Activated CD4-positive, alpha-beta T cell treated with anti-CD3 and anti-CD28 coated beads, Interleukin-2, amount 10 ng/mL, durations not matched to agents 7 days and 5 days (primary cell): Measurements from ENCODE around the gene C19orf81. TPM values are rescaled to one million over a fixed set of nuclear protein-coding genes. Genes with fewer than 3 reads are reported as not detected.

Experiments used
- CTCF ChIA-PET: fragments of 350-600 bp; sonication (Branson Sonifier 250); formaldehyde crosslinking; loops from one replicate; lab custom pipeline; 2021; ENCODE audit warnings: antibody characterized with exemption; lab: Charles Lee
- POLR2A ChIA-PET: fragments of 350-600 bp; sonication (Branson Sonifier 250); formaldehyde crosslinking; loops from one replicate; lab custom pipeline; 2021; ENCODE audit warnings: antibody characterized with exemption; lab: Charles Lee
- DNase-seq: peaks from one replicate; pipeline ENCODE4 v3.0.0-alpha.2; 2020
- H3K27ac Mint-ChIP-seq: one replicate; pipeline ENCODE4 v1.8.0; 2021; ENCODE audit warnings: mild to moderate bottlenecking, moderate library complexity, mixed read lengths
- H3K27me3 Mint-ChIP-seq: one replicate; pipeline ENCODE4 v1.8.0; 2021; ENCODE audit warnings: mixed read lengths
- H3K36me3 Mint-ChIP-seq: one replicate; pipeline ENCODE4 v1.8.0; 2021; ENCODE audit warnings: low read depth, mixed read lengths
- H3K4me1 Mint-ChIP-seq: one replicate; pipeline ENCODE4 v1.8.0; 2021; ENCODE audit warnings: mixed read lengths
- H3K4me3 Mint-ChIP-seq: one replicate; pipeline ENCODE4 v1.8.0; 2021; ENCODE audit warnings: mild to moderate bottlenecking, moderate library complexity, mixed read lengths
- H3K9me3 Mint-ChIP-seq: one replicate; pipeline ENCODE4 v1.8.0; 2021; ENCODE audit warnings: mixed read lengths
- total RNA-seq, 2 experiments: library from RNA; stranded (reverse); gene quantifications; one replicate each; pipeline ENCODE4 v1.2.3, GENCODE V29; 2021

C19orf81 gene
- total RNA-seq, 2 experiments from 2014 or later, result not detected

DNA sequence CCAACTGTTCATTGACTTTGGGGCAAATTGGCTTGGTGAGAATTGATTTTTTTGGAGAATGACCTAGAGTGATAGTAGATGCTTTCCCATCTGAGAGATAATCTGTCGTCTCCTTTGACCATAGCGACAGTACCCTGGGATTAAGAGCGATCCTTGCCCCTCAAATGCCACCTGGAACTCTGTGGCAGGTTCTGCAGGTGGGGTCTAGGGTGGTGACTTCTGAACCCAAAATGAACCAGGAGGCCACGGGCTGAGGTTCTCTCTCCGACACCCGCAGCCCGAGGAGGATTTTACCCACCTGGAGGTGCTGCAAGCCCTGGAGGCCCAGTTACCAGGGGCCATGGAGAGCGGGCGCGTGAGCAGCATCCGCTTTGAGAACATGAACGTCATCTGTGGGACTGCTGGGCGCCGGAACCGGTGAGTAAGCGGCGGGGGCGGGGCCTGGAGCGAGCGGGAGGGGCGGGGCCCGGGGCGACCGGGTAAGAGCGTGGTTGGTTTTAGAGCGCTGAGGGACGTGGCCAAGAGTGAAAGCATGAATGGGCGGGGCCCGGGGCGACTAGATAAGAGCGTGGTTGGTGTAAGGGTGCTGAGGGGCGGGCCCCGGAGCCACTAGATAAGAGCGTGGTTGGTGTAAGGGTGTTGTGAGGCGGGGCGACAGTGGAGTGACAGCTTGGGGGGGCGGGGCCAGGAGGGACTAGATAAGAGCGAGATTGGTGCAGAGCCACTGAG, 8.6 kb downstream of the C19orf81 start:
- Mint-ChIP-seq H3K27me3 (peaks cover 46% of the 10 kb centered on the region), H3K36me3 (no peaks in the 10 kb centered on the region)
- POLR2A ChIA-PET, result no interaction called here

DNA sequence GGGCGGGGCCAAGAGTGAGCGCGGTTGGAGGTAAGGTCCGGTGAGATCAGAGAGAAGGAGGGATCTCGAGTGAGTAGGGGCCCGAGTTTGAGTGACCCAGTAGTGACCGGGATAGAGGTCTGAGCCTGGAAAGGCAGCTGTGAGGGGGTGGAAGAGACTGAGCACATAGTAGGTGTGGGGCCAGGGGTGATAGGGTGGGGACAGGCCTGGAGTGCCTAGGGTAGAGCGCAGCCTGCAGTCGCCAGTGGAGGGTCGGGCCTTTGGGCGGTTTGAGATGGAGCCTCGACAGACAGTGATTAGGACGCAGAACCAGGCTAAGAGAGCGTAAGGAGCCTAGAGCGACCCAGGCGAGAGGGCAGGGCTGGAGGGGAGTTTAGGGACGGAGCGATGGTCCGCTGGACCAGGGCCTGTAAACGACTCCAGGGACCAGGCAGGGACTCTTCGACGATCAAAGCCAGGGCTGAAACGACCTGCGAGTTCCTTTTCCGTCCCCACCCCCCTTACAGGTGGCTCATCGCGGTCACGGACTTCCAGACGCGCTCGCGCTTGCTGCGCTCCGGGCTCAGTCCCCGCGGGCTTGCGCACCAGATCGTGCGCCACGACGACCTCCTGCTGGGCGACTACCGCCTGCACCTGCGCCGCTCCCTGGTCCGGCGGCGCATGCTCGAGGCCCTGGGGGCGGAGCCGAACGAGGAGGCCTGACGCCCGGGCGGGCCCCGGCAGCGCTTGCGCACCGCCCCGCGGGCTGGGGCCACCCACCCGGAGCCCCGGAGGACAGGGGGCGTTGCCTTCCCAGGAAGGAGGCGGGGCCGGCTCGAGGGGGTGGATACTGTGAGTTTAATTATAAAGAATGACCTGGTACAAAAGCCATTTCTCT, 9.4 kb downstream of the C19orf81 start:
- H3K9me3 Mint-ChIP-seq, result peaks cover 16% of the 10 kb centered on the region
- H3K27ac Mint-ChIP-seq, result peak overlapping the region; percentile 71
- peak overlapping the region; percentile 63 for H3K4me3 Mint-ChIP-seq
- H3K27me3 Mint-ChIP-seq, result peaks cover 49% of the 10 kb centered on the region
- H3K4me1 Mint-ChIP-seq, result peaks cover 20% of the 10 kb centered on the region
- CTCF ChIA-PET, result interaction anchor here (0.5 kb wide), 1 partner anchor 259 kb away, joined by 4 read pairs; no protein-coding TSS in a partner anchor
- H3K36me3 Mint-ChIP-seq, result no peaks in the 10 kb centered on the region
- POLR2A ChIA-PET, result no interaction called here
- peak; percentile 45 for DNase-seq

More for the DNA sequence above, 8.6 kb downstream of the C19orf81 start:
- DNase-seq, result peak; percentile 76
- Mint-ChIP-seq H3K4me3 (peak overlapping the region; percentile 63), H3K9me3 (peaks cover 16% of the 10 kb centered on the region), H3K27ac (peak overlapping the region; percentile 71), H3K4me1 (peaks cover 20% of the 10 kb centered on the region)
- CTCF ChIA-PET, result no interaction called here

DNA sequence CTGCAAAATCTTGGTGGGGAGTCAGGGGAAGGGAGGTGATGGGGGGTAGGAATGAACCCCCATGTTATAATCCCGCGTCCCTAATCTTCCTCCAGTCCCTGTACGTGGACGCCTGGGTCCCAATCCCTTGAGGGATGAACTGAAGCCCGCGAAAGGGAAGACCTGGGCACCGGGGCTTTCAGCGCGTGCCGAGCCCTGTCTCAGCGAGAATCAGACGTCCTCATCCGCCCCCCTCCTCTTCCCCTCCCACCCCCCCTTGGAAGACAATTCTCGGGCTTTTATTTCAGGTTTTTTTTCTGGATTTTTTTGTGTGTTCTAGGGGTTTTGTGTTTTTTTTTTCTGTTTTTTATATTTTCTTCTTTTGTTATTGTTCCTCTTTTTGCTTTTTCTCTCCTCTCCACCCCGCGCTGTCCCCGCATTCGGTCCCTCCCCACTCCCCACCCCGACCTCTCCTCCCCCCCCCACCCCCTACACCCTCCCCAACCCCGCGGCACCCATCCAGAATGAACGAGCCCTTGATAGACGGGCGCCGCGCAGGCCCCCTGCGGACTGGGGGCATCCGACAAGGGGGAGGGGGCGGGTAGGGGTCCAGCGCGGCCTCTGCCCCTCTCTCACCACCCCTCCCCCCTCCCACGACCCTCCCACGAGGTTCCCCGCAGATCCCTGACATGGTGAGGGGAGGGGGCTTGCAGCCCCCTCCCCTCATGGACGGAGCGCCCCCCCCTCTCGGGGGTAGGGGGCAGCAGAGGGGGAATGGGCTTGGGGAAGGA, 10.3 kb downstream of the C19orf81 start:
- ChIA-PET CTCF (no interaction called here), POLR2A (no interaction called here)
- Mint-ChIP-seq H3K36me3 (no peaks in the 10 kb centered on the region), H3K4me1 (peaks cover 20% of the 10 kb centered on the region), H3K27me3 (peaks cover 45% of the 10 kb centered on the region), H3K27ac (no peak overlapping the region), H3K9me3 (peaks cover 16% of the 10 kb centered on the region), H3K4me3 (no peak overlapping the region)
- no peak for DNase-seq

DNA sequence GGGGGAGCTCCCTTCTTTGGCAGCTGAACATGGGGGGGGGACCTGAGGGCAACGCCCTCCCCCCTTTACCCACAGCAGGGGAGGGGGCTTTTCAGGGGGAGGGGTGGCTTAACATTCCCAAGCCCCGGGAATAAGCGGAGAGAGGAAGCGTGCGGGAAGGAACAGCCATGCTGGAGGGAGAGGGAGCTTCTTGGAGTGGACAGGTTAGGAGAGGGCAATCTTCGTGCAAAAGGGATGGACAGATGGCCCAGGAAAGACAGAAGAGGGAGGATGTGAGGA, 10.8 kb downstream of the C19orf81 start:
- no peaks in the 10 kb centered on the region for H3K36me3 Mint-ChIP-seq
- H3K27me3 Mint-ChIP-seq, result peaks cover 44% of the 10 kb centered on the region
- H3K9me3 Mint-ChIP-seq, result peaks cover 16% of the 10 kb centered on the region
- no peak overlapping the region for H3K27ac Mint-ChIP-seq
- ChIA-PET CTCF (interaction anchor here (0.7 kb wide), 1 partner anchor 478 kb away, joined by 4 read pairs; no protein-coding TSS in a partner anchor), POLR2A (no interaction called here)
- peaks cover 20% of the 10 kb centered on the region for H3K4me1 Mint-ChIP-seq
- DNase-seq, result no peak
- H3K4me3 Mint-ChIP-seq, result no peak overlapping the region

DNA sequence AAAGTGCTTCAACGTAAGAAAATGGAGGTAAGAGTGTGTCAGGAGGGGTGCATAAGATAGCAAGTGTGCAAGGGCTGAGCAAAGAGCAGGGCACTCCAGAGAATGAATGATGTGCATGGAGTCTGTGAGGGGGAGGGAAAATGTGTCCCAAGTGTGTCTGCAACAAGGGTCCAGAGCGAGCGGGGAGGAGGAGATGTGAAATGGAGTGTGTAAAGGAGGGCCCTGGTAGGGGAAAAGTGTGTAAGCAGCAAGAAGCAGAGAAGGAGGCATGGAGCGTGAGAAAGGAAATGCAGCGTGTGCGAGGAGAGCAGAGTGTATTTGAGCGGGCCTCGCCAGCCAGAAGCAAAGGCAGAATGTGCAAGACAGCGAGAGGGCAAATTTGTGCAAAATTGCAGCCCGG, 11.8 kb downstream of the C19orf81 start:
- Mint-ChIP-seq H3K4me3 (no peak overlapping the region), H3K27me3 (peaks cover 43% of the 10 kb centered on the region), H3K27ac (no peak overlapping the region), H3K36me3 (no peaks in the 10 kb centered on the region), H3K4me1 (peaks cover 20% of the 10 kb centered on the region), H3K9me3 (peaks cover 16% of the 10 kb centered on the region)
- DNase-seq, result no peak
- ChIA-PET POLR2A (no interaction called here), CTCF (no interaction called here)

DNA sequence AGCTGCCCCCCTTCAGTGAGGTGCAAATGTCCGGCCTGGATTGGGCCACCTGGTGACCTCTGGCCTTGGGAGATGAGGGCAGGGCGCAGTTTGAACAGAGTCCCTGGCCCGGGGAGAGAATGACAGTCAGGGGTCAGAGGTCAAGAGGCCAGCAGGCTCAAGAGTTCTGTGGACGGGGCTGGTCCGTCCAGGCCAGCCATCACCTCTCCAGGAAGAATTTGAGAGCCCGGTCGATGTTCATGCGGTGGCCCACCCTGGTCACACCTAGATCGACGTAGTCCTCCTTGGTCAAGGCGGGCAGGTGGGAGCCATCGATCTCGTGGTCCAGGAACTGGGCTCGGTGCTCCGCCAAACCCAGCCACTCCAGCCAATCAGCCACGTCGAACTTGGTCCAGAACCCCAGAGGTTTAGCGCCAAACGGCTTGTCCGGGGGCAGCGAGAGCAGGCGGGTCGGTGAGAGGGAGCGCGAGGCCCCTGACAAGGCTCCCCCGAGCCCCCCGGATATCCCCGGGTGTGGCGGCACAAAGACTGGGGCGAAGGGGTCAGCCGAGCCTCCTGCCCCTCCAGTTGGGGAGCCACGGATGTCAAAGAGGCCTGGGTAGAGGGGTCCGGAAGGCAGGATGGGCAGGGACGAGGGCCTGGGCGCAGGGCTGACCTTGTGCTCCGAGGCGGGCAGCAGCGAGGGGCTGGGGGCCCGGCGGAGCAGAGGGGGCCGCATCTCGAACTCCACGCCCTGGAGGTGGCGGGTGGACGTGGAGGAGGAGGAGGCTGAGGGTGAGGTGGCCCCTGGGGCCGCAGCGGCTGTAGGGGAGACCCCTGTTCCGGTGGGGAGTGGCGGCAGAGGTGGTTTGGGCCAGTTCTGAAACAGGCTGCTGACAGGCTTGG, 12.8 kb downstream of the C19orf81 start:
- H3K36me3 Mint-ChIP-seq, result no peaks in the 10 kb centered on the region
- POLR2A ChIA-PET, result no interaction called here
- H3K4me1 Mint-ChIP-seq, result peaks cover 20% of the 10 kb centered on the region
- H3K27ac Mint-ChIP-seq, result no peak overlapping the region
- no peak for DNase-seq
- CTCF ChIA-PET, result no interaction called here
- peaks cover 41% of the 10 kb centered on the region for H3K27me3 Mint-ChIP-seq
- H3K9me3 Mint-ChIP-seq, result peaks cover 15% of the 10 kb centered on the region
- H3K4me3 Mint-ChIP-seq, result no peak overlapping the region

DNA sequence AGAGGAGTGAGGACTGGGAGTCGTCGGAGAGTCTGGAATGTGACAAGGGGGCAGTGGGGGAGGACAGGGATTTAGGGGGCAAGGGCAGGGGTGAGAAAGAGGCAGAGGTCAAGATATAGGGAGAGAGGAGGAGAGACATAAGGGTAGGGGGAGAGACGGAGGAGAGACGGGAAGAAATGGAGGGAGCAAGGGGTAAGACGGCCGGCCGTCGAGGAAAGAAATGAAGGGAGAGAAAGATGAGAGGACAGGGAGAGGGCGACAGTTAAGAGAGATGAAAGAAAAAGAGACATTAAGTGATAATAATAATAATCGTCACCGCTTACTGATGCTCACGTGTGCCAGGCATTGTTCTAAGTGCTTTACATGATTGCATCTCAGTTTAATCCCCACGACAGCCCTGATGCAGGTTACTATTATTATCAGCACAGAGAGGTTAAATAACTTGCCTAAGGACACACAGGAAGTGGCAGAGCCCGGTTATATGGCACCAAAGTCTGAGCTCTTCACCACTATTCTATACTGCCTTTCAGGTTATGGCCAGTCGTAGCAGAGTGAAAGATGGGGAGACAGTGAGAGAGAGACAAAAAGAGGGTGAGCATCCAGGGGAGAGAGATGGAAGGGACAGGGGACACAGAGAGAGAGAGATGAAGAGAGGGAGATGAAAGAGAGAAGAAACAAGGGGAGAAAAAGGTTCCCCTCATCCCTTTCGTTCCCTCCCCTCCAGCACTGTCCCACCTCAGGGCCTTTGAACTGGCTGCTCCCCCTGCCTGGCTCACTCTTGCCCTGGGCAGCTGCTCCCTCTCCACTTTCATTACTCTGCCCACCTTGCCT, 13.6 kb downstream of the C19orf81 start:
- no peaks in the 10 kb centered on the region for H3K36me3 Mint-ChIP-seq
- no peak overlapping the region for H3K4me3 Mint-ChIP-seq
- DNase-seq, result no peak
- ChIA-PET POLR2A (no interaction called here), CTCF (no interaction called here)
- H3K27me3 Mint-ChIP-seq, result peaks cover 35% of the 10 kb centered on the region
- no peak overlapping the region for H3K27ac Mint-ChIP-seq
- peaks cover 14% of the 10 kb centered on the region for H3K4me1 Mint-ChIP-seq
- H3K9me3 Mint-ChIP-seq, result peaks cover 7% of the 10 kb centered on the region

DNA sequence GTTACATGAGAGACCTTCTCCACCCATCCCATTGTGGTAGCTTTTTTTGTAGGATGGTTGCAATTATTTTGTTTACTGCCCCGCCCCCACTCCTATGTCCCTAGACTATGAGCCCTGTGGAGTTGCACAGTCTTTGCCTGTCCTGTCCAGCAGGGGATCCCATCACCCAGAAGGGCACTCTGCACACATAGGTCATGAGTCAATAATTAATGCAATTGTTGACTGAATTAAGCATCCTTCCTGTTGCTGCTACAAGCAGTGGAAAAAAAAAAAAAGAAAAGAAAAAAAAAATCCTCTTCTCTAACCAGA, 14.2 kb downstream of the C19orf81 start:
- Mint-ChIP-seq H3K27me3 (peaks cover 29% of the 10 kb centered on the region), H3K27ac (no peak overlapping the region), H3K9me3 (peaks cover 1% of the 10 kb centered on the region), H3K4me1 (peaks cover 8% of the 10 kb centered on the region), H3K4me3 (no peak overlapping the region), H3K36me3 (no peaks in the 10 kb centered on the region)
- no peak for DNase-seq
- CTCF ChIA-PET, result interaction anchor here (0.6 kb wide), 1 partner anchor 275 kb away, joined by 6 read pairs; no protein-coding TSS in a partner anchor
- POLR2A ChIA-PET, result no interaction called here

DNA sequence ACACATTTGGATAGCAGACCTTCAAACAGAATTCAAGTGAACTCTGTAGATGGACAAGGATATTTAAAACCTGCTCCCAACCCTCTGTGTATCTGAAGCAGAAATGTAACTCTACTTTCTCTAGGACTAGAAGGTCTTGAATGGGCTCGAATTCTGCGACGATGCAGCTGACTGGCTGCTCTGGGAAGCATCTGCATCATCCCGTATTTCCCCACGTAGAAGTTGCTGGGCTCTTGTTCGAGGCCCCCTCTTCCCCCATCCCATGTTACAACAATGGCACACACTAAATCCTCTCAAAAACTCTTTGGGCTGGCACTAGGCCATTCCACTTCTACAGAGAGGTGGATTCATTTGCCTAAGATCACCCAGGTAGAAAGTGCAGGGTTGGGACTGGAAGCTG, 15.0 kb downstream of the C19orf81 start:
- no peak for DNase-seq
- Mint-ChIP-seq H3K4me1 (peaks cover 5% of the 10 kb centered on the region), H3K27me3 (peaks cover 30% of the 10 kb centered on the region), H3K36me3 (no peaks in the 10 kb centered on the region), H3K27ac (no peak overlapping the region), H3K4me3 (no peak overlapping the region), H3K9me3 (no peaks in the 10 kb centered on the region)
- ChIA-PET CTCF (no interaction called here), POLR2A (no interaction called here)

DNA sequence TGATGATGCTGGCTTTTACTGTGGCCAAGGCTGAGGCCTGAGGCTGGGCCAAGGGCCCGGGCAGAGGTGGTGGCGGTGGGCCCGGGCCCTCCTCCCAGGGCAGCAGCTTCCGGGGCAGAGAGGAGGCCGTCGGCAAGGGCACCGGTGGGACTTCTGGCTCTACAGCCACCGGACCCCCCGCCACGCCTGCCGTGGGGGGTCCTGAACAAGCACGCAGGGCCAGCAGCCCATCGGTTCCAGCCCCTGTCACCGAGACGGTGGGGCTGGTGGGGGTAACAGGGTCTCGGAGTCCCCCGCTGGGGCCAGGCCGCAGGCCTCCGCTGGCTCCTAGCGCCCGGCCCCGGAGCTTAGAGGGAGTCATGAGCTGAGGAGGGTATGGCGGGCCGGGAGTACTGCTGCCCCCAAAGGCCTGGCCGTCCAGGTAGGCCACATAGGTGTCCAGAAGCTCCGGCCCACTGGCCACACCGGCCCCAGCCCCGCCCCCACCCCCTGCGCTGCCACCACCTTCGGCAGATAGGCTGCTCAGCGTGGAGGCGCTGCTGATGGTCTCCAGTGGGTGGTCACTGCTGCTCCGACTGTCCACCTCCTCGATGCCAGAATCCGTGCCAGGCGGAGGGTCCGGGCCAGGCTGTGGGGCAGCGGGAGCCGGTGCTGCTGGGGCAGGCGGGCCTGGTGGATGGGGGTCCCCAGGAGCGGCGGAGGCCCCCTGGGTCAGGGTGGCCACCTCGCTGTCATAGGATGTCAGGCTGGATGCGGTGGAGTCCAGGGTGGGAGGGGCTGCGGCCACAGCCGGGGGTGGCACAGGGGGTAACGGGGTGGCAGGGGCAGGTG, 17.3 kb downstream of the C19orf81 start:
- no peaks in the 10 kb centered on the region for H3K4me1 Mint-ChIP-seq
- no peak overlapping the region for H3K27ac Mint-ChIP-seq
- H3K36me3 Mint-ChIP-seq, result no peaks in the 10 kb centered on the region
- peaks cover 32% of the 10 kb centered on the region for H3K27me3 Mint-ChIP-seq
- H3K4me3 Mint-ChIP-seq, result no peak overlapping the region
- no peaks in the 10 kb centered on the region for H3K9me3 Mint-ChIP-seq
- no peak for DNase-seq
- CTCF ChIA-PET, result no interaction called here
- POLR2A ChIA-PET, result no interaction called here

DNA sequence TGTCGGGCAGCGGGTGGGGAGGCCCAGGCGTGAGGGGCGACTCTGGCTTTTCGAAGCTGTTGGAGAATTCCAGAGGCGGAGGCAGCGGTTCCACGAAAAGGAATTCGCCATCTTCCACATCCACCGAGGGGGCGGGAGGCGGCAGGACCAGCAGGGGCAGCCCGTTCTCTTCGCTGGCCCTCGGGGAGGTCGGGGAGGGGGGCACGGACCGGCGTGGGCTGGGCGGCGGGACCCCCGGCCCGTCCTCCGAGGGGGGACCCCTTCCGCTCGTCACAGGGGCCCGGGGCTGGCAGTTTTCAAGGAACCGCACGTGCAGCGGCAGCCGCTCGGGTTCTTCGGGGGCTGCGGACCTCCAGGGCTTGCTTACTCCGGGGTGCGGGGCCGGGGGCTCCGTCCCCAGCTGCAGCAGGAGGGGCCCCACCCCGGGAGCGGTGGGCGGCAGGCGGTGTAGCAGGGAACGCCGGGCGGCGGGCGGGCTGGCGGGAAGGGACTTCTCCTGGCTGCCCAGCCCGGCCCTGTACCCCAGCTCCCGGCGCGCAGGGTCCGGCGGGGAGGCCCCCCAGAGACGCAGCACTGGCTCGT, 18.0 kb downstream of the C19orf81 start:
- CTCF ChIA-PET, result no interaction called here
- Mint-ChIP-seq H3K4me1 (no peaks in the 10 kb centered on the region), H3K27ac (no peak overlapping the region), H3K9me3 (no peaks in the 10 kb centered on the region), H3K36me3 (no peaks in the 10 kb centered on the region), H3K27me3 (peaks cover 35% of the 10 kb centered on the region), H3K4me3 (no peak overlapping the region)
- DNase-seq, result no peak
- POLR2A ChIA-PET, result no interaction called here
